Kidney (tissue), 14 donors: ENCODE results near the gene CCDC159. TPM values are rescaled to one million over a fixed set of nuclear protein-coding genes. Genes with fewer than 3 reads are reported as not detected.
"Not testable (repeated sequence)": the region's sequence is repeated elsewhere in the genome, so short reads cannot be mapped to it uniquely, and the experiment has no call there.

Experiments used
- DNase-seq, 5 donors: peaks; one replicate each; pipeline ENCODE4 v3.0.0-alpha.2; 2013 to 2020
- FAIRE-seq: peaks from 2 replicates; lab custom pipeline; 2012; peaks lifted over from hg19 to GRCh38; lab: Jason Lieb, UNC
- H3K27ac ChIP-seq, 2 donors: one replicate each; pipeline ENCODE4 v1.7.0; 2013; ENCODE audit warnings: low read depth in 2 of 2, low read length in 2 of 2, inconsistent platforms in 1 of 2
- H3K27me3 ChIP-seq: one replicate; pipeline ENCODE4 v1.7.1; 2013; ENCODE audit warnings: low read length, inconsistent platforms; ENCODE audit not compliant: control insufficient read depth, insufficient read depth
- H3K36me3 ChIP-seq, 3 donors: one replicate each; pipeline versions ENCODE4 v1.7.0 to v1.7.1; 2013; ENCODE audit warnings: low read length in 3 of 3, control low read depth in 1 of 3, inconsistent platforms in 1 of 3; ENCODE audit not compliant: insufficient read depth in 3 of 3, control insufficient read depth in 2 of 3
- H3K4me1 ChIP-seq, 3 donors: one replicate each; pipeline versions ENCODE4 v1.7.0 to v1.7.1; 2013; ENCODE audit warnings: low read length in 3 of 3, inconsistent platforms in 1 of 3, low read depth in 1 of 3; ENCODE audit not compliant: control insufficient read depth in 2 of 3, insufficient read depth in 2 of 3
- H3K4me3 ChIP-seq, 3 donors: one replicate each; pipeline versions ENCODE4 v1.7.0 to v1.8.1; 2013; ENCODE audit warnings: low read length in 3 of 3, control low read depth in 1 of 3, inconsistent platforms in 1 of 3
- H3K9ac ChIP-seq, 3 donors: one replicate each; pipeline versions ENCODE4 v1.7.0 to v1.7.1; 2013; ENCODE audit warnings: low read length in 3 of 3, control low read depth in 1 of 3, inconsistent platforms in 1 of 3
- H3K9me3 ChIP-seq, 3 donors: one replicate each; pipeline versions ENCODE4 v1.7.0 to v1.7.1; 2013; ENCODE audit warnings: low read length in 3 of 3, control low read depth in 1 of 3, inconsistent platforms in 1 of 3; ENCODE audit not compliant: control insufficient read depth in 2 of 3, insufficient read depth in 1 of 3
- intact Hi-C: fragments of 100-400 bp; cut with DNase I; formaldehyde crosslinking; loops from one replicate; pipeline ENCODE4 v1.11.1; 2022
- polyA plus RNA-seq: library from polyadenylated mRNA; stranded (reverse); fragments of 350-450 nt; fragmentation: Illumina TruSeq; extraction: RNeasy Lipid Tissue Mini Kit (QIAGEN cat#74804); gene quantifications from one replicate; pipeline ENCODE4 v1.2.3, GENCODE V29; 2014; ENCODE audit warnings: low read depth, low replicate concordance; ENCODE audit not compliant: insufficient read depth
- total RNA-seq: library from RNA; stranded (reverse); fragmentation: NEBNext Ultra II Directional; extraction: Animal tissue kit (Norgen Biotek cat#: 25700); gene quantifications from one replicate; pipeline ENCODE4 v1.2.1, GENCODE V29; 2021
- TF ChIP-seq, protein P1 (sequence below): IDR thresholded peaks from 3 replicates; pipeline ENCODE4 v1.5.1; 2012; ENCODE audit warnings: mild to moderate bottlenecking, moderate library complexity, borderline replicate concordance; ENCODE audit not compliant: insufficient read depth; ENCODE audit errors: extremely low read depth
- donor health status: control.
- donor health status: control.
- donor health status: control.
- donor health status: control.
- donor health status: control.
- donor health status: DM: yes; HTN: yes; CAD: no.
- donor health status: Normal renal cell carcinoma (clear cell type).

Gene CCDC159
- total and polyA plus RNA-seq, 2 donors from 2014 or later = 28.9 to 50.7 TPM

- H3K9me3 ChIP-seq = no peaks in the 10 kb centered on the region
- H3K9ac ChIP-seq = peak within 1 kb of the TSS in 2 of 3 donors; percentile 32 to 71
- TF ChIP-seq, protein P1, sequence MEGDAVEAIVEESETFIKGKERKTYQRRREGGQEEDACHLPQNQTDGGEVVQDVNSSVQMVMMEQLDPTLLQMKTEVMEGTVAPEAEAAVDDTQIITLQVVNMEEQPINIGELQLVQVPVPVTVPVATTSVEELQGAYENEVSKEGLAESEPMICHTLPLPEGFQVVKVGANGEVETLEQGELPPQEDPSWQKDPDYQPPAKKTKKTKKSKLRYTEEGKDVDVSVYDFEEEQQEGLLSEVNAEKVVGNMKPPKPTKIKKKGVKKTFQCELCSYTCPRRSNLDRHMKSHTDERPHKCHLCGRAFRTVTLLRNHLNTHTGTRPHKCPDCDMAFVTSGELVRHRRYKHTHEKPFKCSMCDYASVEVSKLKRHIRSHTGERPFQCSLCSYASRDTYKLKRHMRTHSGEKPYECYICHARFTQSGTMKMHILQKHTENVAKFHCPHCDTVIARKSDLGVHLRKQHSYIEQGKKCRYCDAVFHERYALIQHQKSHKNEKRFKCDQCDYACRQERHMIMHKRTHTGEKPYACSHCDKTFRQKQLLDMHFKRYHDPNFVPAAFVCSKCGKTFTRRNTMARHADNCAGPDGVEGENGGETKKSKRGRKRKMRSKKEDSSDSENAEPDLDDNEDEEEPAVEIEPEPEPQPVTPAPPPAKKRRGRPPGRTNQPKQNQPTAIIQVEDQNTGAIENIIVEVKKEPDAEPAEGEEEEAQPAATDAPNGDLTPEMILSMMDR = no peak
- H3K27ac ChIP-seq = peak within 1 kb of the TSS; percentile 40 to 57
- peak within 1 kb of the TSS; percentile 43 to 67 (median 66) for H3K4me3 ChIP-seq
- no peaks in the 10 kb centered on the region for H3K27me3 ChIP-seq
- H3K4me1 ChIP-seq = peaks cover 0 to 10% (median 4%) of the 10 kb centered on the region in 3 donors
- peaks cover 0 to 7% (median 2%) of the 10 kb centered on the region in 3 donors for H3K36me3 ChIP-seq
- intact Hi-C loops = no loop called here
- no peak for FAIRE-seq
- peak; percentile 95 to 98 (median 96) for DNase-seq
Measured at GRCh38 chr19:11339254-11340098, 6.8 kb upstream of the CCDC159 start, which contains the start of gene RAB3D. Gene RAB3D, minus strand, starts transcription at chr19:11339657. Its CDS starts 2,258 bp downstream, at chr19:11337399.

GRCh38 chr19:11340099-11340467 lies 6.2 kb upstream of the CCDC159 start:
- peak overlapping the region in 2 of 3 donors; percentile 66 to 67 for H3K4me3 ChIP-seq
- H3K27ac ChIP-seq, H3K9me3 ChIP-seq, DNase-seq, H3K27me3 ChIP-seq, intact Hi-C loops, FAIRE-seq, H3K36me3 ChIP-seq: not testable (repeated sequence)
- peaks cover 0 to 12% (median 4%) of the 10 kb centered on the region in 3 donors for H3K4me1 ChIP-seq
- peak overlapping the region in 1 of 3 donors; percentile 71 for H3K9ac ChIP-seq

GRCh38 chr19:11342429-11342828 lies 3.9 kb upstream of the CCDC159 start:
- Histone ChIP-seq H3K27me3 (no peaks in the 10 kb centered on the region), H3K9ac (no peak overlapping the region), H3K27ac (no peak overlapping the region), H3K4me1 (peaks cover 0 to 20% (median 4%) of the 10 kb centered on the region in 3 donors), H3K36me3 (no peaks in the 10 kb centered on the region), H3K4me3 (no peak overlapping the region), H3K9me3 (no peaks in the 10 kb centered on the region)
- no peak for FAIRE-seq
- TF ChIP-seq, protein P1 = no peak
- DNase-seq = no peak
- intact Hi-C loops = no loop called here

- Histone ChIP-seq H3K27ac (no peak overlapping the region), H3K9ac (peak overlapping the region; percentile 87 to 95 (median 89)), H3K27me3 (no peaks in the 10 kb centered on the region), H3K4me1 (peaks cover 0 to 11% (median 0%) of the 10 kb centered on the region in 3 donors), H3K4me3 (peak overlapping the region; percentile 89 to 97 (median 95)), H3K36me3 (no peaks in the 10 kb centered on the region), H3K9me3 (peaks cover 0 to 6% (median 0%) of the 10 kb centered on the region in 3 donors)
- FAIRE-seq (no peak), DNase-seq (no peak)
- TF ChIP-seq, protein P1 = no peak
- intact Hi-C loops = no loop called here
Measured at GRCh38 chr19:11345122-11345803, 1.1 kb upstream of the CCDC159 start.
